ACHN (cell line): ENCODE results near the gene CMTM7.

Experiments
- DNase-seq: peaks from one replicate; pipeline ENCODE4 v3.0.0-alpha.2; 2015
- in situ Hi-C: cut with HindIII; loops from 2 replicates; pipeline ENCODE4 v1.10.0; 2017; ENCODE audit warnings: low sequenced_read_pairs, low pct_ligation_motif_present, low pct_unique_long_range_greater_than_20kb

CMTM7 gene, protein sequence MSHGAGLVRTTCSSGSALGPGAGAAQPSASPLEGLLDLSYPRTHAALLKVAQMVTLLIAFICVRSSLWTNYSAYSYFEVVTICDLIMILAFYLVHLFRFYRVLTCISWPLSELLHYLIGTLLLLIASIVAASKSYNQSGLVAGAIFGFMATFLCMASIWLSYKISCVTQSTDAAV

DNA sequence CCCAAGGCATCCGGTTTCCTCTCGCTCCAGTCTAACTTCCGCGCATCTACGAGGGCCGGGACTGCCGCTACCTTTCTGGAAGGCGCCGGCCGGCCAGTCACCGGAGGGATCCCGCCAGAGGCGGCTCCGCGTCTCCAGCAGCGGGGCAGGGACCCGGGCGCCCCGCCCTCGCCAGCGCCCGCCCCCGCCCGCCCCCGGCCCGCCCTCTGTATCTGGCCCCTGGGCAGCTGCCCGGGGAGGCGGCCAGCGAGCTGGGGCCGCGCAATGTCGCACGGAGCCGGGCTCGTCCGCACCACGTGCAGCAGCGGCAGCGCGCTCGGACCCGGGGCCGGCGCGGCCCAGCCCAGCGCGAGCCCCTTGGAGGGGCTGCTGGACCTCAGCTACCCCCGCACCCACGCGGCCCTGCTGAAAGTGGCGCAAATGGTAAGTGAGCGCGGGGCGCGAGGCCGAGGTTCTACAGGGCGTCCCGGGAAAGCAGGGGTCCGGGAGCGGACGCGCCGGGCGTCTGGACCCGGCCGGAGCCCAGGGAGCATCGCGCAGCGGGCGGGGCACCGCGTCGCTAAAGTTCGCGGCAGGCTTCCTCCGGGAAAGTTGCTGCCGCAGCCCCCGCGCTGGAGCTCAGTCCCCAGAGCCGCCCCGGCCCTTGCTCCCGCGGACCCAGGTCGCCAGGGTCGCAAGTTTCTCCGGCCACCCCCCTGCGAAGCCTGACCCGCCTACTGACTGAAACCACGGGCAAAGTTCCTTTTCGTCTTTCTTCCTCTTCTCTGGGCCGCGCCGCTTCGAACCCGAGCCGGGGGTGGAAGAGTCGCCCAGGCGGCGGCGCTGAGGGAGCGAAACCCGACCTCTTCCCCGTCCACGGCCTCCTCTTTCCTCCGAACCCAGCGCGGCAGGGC, at the start of gene CMTM7:
Gene CMTM7, plus strand, starts transcription at position 211 of the 893 bp plus-strand sequence. Its CDS starts 54 bp downstream, at position 265.
- in situ Hi-C loops, result no loop called here
- peak; percentile 78 for DNase-seq

DNA sequence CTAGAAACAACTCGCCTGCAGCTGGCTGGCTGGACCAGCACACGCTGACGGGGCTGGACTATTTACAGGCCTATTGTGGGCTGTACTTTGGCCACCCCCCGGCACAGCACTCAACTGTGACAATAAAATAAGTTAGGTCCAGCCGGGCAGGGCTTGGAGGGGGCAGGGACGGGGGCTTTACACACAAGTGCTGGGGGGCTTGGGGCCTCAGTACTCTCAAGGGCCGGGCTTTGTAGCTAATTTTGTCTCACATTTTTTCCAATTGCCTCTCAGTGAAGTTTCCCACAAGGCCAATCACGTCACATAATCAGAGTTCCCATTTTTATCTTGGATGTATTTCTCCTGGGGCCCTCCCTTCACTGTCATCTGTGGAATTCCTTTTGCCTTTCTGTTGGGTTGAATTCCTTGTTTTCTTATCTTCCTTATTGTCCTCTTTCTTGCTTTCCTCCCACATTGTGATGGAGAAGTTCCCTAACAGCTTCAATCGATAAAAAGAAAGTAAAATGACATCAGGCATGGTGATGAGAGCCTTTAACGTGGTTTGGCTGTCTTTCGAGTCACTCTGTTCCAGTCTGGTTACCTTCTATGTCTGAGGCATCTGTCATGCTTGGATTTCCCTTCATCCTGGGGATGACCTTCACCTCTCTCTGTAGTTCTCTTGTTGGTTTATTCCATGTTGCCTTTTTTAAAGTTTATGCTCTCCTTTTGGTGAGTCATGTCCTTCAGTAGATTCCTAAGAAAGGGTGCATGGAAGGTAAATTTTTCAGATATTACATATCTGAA, 44.1 kb upstream of the CMTM7 start:
- in situ Hi-C loops, result no loop called here
- DNase-seq, result no peak

DNA sequence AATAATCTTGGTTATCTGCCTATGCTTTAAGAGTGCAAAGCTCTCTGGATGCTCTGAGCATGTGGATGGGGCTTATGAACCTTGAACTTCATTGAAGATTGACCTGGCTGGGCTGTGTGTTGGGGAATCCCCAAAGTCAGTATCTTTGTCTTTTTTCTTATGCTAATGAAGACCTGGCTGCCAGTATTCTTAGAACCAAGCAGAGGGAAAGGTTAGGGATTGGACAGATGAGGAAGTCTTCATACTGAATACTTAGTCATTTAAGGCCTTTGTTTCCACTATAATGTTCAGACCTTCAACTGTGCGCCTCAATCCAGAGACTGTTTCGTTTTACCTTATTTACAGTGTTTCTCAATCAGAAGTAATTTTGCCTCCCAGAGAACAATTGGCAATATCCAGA, 42.5 kb upstream of the CMTM7 start:
- no peak for DNase-seq
- in situ Hi-C loops, result no loop called here

DNA sequence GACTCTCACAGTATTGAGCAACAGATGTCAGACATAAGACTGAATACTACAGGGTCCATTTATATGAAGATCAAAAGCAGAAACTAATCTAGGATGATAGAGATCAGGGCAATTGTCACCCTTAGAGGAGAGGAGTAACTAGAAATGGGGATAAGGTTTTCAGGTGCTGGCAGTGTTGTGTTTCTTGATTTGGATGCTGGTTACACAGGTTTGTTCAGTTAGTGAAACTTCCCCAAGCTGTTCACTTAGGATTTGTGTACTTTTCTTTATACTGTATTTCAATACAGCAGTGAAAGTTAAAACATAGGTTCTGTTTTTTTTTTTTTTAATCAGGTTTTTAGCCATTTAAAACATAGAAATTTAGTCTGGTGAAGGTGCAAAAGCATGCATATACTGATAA, 39.1 kb upstream of the CMTM7 start:
- in situ Hi-C loops, result no loop called here
- DNase-seq, result no peak

DNA sequence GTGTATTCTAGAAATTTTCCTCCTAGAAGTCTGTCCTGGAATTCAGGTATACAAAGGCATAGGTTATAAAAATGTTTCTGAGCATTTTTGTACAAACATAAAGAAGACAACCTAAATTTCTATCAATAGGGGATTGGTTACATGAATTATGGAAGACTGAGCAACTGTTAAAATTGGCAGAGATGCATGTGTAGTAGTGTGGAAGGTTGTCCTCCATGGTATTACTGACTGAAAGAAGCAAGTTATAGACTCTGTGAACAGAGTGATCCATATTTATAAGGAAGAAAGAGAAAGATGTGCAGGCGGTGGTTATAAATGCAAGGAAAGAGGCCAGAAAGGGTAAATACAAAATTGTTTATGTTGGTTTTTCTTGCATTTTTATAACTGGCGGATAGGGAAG, 38.3 kb upstream of the CMTM7 start:
- in situ Hi-C loops, result no loop called here
- no peak for DNase-seq

DNA sequence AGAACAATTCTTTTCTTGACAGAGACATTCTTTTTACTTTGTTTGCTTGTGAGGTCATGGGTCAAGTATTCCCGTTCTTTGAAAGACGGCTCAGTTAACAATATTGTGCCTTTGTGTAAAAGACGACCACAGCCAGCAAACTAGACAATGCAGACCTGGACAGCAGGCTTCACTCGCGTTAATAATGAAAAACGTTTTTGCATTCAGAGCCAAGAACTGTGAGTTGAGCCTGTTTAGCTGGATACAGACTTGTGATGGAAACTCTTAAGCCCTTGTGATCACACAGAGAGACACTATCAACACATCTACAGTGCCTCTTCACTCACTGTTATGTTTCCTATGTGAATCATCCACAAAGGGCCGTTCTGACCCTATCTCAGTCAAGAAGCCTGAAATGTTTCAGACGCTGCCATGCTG, 37.3 kb upstream of the CMTM7 start:
- in situ Hi-C loops, result no loop called here

DNA sequence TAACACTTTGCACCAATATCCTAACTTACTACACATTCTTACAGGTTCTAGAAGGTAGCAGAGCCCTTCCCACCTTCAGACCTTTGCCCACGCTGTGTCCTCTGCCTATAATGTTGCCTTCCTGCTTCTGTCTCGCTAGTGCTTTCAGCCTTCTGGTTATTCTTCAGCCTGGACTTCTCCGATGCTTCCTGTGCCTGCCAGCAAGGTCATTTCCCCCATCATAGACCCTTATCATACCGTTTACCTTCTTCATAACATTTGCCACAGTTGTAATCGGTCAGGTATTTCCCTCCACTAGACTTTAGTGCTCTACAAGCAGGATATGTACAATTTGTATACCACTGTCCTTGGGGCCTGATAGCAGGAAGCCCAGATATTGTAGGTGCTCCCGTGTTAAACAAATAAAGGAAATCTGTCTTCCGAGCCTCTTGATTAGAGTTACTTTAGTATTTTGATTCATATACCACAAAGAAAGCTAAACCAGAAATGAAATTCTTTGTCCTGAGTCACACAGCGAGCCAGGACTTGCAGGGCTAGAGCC, 35.8 kb upstream of the CMTM7 start:
- DNase-seq, result no peak
- in situ Hi-C loops, result no loop called here

More for the DNA sequence above, 37.3 kb upstream of the CMTM7 start:
- DNase-seq, result no peak

DNA sequence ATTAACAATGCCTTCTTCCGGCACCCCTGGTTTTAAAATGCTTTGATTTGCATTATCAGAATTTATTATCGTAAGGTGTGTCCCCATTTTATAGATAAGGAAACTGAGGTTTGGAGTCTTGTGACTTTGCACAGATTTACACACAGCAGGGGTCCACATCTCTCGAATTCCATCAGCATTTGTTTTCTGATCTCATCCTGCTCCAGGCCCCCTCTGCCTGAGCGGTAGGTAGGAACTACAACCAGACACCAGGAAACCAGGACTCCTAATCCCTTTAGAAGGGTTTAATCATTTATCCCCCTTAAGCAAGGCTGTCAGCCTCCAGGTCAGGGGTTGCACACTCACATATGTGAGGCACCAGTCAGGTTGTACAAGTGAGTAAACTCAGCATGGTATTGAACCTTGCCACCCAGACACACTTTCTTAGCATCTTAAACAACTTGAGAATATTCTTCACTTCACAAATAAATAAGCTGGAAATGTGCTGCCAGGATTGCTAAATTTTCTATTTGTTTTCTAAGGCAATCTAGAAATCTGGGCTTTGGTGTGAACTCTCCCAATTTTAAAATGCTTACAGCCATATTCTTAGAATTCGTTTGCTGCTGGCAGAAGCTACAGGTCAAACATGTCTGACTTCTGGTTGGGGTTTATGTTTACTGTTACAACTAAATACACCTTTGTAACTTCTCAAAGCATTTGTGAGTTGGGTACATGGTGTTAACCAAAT, 31.7 kb upstream of the CMTM7 start:
- in situ Hi-C loops, result no loop called here
- DNase-seq, result peak; percentile 25

DNA sequence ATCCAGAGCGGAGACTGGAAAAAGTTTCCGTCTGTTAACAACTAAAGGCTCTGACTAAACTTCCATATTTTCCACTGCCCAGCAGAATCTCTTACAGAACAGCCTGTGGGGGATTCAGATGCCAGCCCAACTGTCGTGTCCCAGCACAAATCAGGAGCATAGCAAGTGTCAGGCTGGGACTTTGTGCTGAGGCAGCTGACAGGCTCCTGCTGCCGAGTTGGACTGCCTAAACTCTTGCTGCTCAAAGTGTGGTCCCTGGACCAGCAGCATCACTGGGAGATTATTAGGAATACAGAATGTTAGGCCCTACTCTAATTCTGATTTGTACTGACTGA, 31.2 kb upstream of the CMTM7 start:
- no peak for DNase-seq
- in situ Hi-C loops, result no loop called here

DNA sequence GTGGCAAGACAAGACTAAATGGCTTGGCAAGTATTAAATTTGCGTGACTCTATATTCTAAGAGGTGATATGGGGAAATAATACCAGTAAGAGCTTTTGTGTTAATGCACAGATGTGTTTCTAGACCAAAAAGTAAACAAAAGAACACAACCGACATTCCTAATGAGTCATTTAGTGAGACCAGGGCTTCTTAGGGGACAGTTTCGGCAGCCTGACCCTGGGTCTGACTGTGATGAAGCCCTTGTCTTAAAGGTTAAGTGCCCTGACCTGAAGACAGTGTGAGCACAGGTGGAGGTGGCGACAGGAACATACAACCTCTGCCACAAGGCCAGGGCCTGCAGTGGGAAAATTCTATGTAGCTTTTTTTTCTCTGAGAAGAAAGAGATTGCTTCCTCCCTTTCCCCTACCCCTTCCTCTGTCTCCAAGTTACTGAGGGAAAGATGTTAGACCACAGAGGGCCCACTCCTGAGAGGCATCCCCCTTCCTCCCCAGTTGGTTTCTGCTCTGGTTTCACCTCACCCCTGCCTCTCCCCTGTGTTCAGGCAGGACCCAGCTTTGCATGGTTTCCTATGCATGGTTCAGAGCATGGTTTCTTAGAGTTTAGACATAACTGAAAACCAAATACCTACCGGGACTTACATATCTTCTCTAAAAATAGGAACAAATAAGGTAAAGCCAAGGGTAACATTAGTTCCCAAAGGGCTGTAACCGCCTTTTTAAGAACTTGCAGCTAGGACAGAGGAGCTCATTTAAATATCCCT, 24.8 kb upstream of the CMTM7 start:
- in situ Hi-C loops, result no loop called here
- DNase-seq, result no peak

DNA sequence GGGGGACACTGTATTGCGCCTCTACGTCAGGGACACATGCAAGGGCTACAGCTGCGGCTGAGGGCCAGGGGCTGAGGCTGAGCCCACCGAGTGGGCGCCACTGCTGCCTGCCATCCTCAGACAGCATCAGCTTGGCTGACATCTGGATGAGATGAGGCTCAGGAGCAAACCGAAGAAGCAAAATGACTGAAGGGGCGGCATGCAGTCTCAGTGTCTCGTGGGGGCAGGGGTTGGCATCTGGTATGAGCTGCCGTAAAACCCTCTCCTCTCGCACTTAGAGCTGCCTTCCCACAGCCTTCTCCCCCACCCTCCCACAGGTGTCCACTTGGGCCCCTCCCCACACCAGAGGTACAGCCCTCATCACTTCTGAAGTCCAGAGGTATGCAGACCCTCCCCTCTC, 24.2 kb upstream of the CMTM7 start:
- no peak for DNase-seq
- in situ Hi-C loops, result no loop called here

DNA sequence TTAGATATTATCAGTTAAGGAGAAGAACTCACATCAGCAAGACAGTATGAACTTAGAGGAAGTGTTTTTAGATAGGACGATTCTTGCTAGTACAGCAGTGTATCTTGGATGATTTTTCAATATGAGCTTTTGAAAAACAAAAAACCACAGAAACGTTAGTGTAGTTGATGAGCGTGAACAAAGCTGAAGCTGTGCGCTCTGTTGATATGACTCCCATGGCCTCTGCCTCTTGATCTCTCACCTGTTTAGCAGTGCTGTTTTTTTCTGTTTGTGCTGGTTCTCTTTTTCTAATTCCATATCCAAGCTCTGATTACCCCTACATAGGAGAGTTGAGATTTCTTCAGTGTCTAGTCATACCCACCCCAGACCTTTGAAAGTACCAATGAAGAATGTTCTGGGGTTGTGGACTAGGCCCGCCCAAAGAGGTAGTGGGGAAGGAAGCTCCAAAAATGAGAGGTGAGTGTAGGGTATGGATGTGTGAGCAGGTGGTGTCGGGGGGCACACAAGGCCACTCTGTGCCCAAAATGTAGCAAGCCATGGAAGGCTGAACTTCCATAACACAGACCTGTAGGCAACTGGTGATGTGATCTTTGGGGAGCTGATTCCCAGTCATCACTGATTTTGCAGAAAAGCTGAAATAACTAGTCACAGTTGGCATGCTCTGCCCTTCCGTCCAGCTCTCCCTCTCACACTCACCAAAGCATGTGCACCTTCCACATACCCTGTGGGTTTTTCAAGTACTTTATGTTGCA, 20.0 kb upstream of the CMTM7 start:
- in situ Hi-C loops, result no loop called here
- DNase-seq, result no peak

DNA sequence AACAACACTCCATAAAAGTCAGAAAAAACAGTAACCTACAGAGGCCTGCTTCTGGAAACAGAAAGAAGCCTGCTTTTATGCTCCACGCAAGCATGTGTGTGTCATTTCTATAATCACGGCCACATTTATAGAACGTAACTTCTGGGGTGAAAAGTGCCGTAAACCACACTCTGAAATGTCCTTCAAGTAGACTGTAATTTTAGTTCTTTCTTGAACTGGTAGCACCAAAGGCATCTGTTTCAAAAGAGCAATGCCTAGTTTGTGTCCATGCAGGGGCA, 19.5 kb upstream of the CMTM7 start:
- in situ Hi-C loops, result no loop called here
- DNase-seq, result no peak

DNA sequence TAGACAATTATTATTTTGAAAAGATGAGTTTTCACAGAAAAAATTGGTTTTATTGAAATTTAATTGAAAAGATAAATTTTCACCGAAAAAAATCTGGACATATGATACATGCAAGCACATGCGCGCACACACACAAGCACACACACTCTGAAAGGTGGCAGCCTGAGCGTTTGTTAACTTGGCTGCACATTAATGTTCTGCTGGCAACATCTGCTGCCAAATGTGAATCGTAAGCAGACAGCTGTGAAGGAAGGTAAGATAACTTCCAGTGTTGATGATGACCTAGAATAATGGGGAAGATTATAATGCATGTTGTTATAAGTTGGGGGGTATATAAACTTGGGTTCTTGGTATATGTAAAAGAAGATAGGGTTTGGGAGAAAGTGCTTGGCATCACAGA, 18.4 kb upstream of the CMTM7 start:
- in situ Hi-C loops, result no loop called here
- no peak for DNase-seq

DNA sequence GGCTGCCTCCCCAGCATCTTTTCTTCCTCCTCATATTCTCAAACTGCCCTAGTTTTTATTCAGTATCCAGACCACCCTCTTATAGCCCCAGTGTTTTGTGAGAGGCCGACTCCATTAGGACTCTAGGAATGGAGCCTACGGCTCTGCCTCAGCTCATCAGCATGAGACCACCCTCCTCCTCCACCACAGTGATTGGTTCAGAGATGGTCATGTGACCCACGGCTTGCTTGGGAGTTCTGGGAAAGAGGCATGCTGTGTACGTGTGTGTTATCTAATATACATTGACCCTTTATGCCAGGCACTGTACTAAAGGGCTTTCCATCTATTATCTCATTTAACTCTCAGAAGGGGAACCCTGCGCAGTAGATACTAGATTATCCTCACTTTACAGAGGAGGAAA, 17.8 kb upstream of the CMTM7 start:
- no peak for DNase-seq
- in situ Hi-C loops, result no loop called here

DNA sequence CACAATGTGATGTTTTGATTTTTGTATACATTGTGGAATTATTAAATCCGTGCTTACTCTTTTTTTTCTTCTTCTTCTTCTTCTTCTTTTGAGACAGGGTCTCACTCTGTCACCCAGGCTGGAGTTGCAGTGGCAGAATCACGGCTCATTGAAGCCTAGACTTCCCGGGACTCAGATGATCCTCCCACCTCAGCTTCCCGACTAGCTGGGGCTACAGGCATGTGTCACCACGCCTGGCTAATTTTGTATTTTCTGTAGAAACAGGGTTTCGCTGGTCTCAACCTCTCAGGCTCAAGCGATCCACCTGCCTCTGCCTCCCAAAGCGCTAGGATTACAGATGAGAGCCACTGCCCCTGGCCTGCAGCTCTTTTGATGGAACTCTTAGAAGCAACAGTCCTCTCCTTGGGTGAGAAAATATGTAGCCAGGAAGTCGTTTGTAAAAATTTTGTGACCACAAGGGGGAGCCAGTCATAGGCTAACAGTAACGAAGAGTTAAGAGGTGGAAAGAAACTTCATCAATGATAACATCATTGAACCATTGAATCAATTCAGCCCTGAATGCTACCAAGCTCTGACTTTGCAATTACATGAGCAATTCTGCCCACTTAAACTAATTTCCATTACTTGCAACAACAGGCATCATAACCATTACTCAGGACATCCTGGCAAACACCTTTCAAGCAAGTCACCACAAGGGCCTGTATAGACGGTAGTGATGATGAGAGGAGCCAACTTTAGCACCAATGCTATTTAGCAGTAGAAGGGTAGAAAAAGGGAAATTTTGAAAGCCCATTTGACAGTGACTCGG, 16.7 kb upstream of the CMTM7 start:
- DNase-seq, result peak; percentile 74
- in situ Hi-C loops, result no loop called here

DNA sequence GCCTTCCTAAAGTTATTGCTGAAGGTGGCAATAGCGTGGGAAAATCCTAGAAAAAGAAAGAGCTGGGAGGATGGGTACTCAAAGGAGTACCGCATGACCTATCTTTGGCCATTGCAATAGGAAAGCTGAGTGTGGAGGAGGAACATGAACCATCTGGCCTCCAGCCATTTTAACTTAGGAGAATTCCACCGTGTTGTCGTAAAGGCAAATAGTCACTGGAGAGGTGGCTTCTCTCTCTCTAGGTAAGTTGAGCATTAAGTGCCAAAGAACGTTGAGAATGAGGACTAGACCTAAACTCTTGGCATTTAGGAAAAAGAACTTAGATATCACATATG, 16.1 kb upstream of the CMTM7 start:
- in situ Hi-C loops, result no loop called here
- DNase-seq, result no peak
